ENCODE measurements around the gene HOXB6.

Gene HOXB6

GRCh38 chr17:48604770-48605329 lies at the start of gene HOXB6:
TSS of gene HOXB6 (minus strand) at chr17:48604986. CDS start at chr17:48598150, 6,836 bp downstream.
- peaks cover 5% of the 10 kb centered on the region for H3K27me3 ChIP-seq (ENCODE audit: control insufficient read depth, insufficient read depth, low read length)
- H3K36me3 ChIP-seq (ENCODE audit: control insufficient read depth, insufficient read depth, low read length) = no peaks in the 10 kb centered on the region
- H3K9ac ChIP-seq (ENCODE audit: low read length) = peak within 1 kb of the TSS; percentile 10
- H3K4me1 ChIP-seq (ENCODE audit: control insufficient read depth, insufficient read depth, low read length) = peaks cover 18% of the 10 kb centered on the region
- peak within 1 kb of the TSS; percentile 53 for H3K4me3 ChIP-seq (ENCODE audit: low read length)
- peak within 1 kb of the TSS; percentile 61 for H3K27ac ChIP-seq (ENCODE audit: low read depth, low read length)

- Histone ChIP-seq H3K4me1 (ENCODE audit: control insufficient read depth, insufficient read depth, low read length) (no peaks in the 10 kb centered on the region), H3K27ac (ENCODE audit: low read depth, low read length) (no peak overlapping the region), H3K27me3 (ENCODE audit: control insufficient read depth, insufficient read depth, low read length) (peaks cover 12% of the 10 kb centered on the region), H3K9ac (ENCODE audit: low read length) (no peak overlapping the region), H3K4me3 (ENCODE audit: low read length) (no peak overlapping the region), H3K36me3 (ENCODE audit: control insufficient read depth, insufficient read depth, low read length) (no peaks in the 10 kb centered on the region)
Measured at GRCh38 chr17:48649741-48650140, 45.0 kb upstream of the HOXB6 start.

- Histone ChIP-seq H3K9ac (ENCODE audit: low read length) (no peak overlapping the region), H3K27ac (ENCODE audit: low read depth, low read length) (no peak overlapping the region), H3K36me3 (ENCODE audit: control insufficient read depth, insufficient read depth, low read length) (no peaks in the 10 kb centered on the region), H3K4me3 (ENCODE audit: low read length) (peak overlapping the region; percentile 67), H3K4me1 (ENCODE audit: control insufficient read depth, insufficient read depth, low read length) (no peaks in the 10 kb centered on the region), H3K27me3 (ENCODE audit: control insufficient read depth, insufficient read depth, low read length) (peaks cover 12% of the 10 kb centered on the region)
Measured at GRCh38 chr17:48647963-48648245, 43.1 kb upstream of the HOXB6 start.

GRCh38 chr17:48647103-48647962 lies 42.5 kb upstream of the HOXB6 start:
- Histone ChIP-seq H3K4me3 (ENCODE audit: low read length) (peak overlapping the region; percentile 67), H3K27me3 (ENCODE audit: control insufficient read depth, insufficient read depth, low read length) (peaks cover 18% of the 10 kb centered on the region), H3K4me1 (ENCODE audit: control insufficient read depth, insufficient read depth, low read length) (no peaks in the 10 kb centered on the region), H3K36me3 (ENCODE audit: control insufficient read depth, insufficient read depth, low read length) (no peaks in the 10 kb centered on the region), H3K27ac (ENCODE audit: low read depth, low read length) (no peak overlapping the region), H3K9ac (ENCODE audit: low read length) (peak overlapping the region; percentile 2)

GRCh38 chr17:48646183-48647102 lies 41.7 kb upstream of the HOXB6 start:
- Histone ChIP-seq H3K27me3 (ENCODE audit: control insufficient read depth, insufficient read depth, low read length) (peaks cover 26% of the 10 kb centered on the region), H3K9ac (ENCODE audit: low read length) (peak overlapping the region; percentile 33), H3K36me3 (ENCODE audit: control insufficient read depth, insufficient read depth, low read length) (no peaks in the 10 kb centered on the region), H3K4me1 (ENCODE audit: control insufficient read depth, insufficient read depth, low read length) (no peaks in the 10 kb centered on the region), H3K4me3 (ENCODE audit: low read length) (peak overlapping the region; percentile 64), H3K27ac (ENCODE audit: low read depth, low read length) (no peak overlapping the region)

GRCh38 chr17:48645639-48646182 lies 40.9 kb upstream of the HOXB6 start:
- Histone ChIP-seq H3K9ac (ENCODE audit: low read length) (peak overlapping the region; percentile 33), H3K4me1 (ENCODE audit: control insufficient read depth, insufficient read depth, low read length) (no peaks in the 10 kb centered on the region), H3K27me3 (ENCODE audit: control insufficient read depth, insufficient read depth, low read length) (peaks cover 29% of the 10 kb centered on the region), H3K27ac (ENCODE audit: low read depth, low read length) (no peak overlapping the region), H3K36me3 (ENCODE audit: control insufficient read depth, insufficient read depth, low read length) (no peaks in the 10 kb centered on the region), H3K4me3 (ENCODE audit: low read length) (peak overlapping the region; percentile 64)

- no peak overlapping the region for H3K9ac ChIP-seq (ENCODE audit: low read length)
Measured at GRCh38 chr17:48644910-48645557, 40.2 kb upstream of the HOXB6 start.

GRCh38 chr17:48644159-48644558 lies 39.4 kb upstream of the HOXB6 start:
- Histone ChIP-seq H3K27me3 (ENCODE audit: control insufficient read depth, insufficient read depth, low read length) (peaks cover 29% of the 10 kb centered on the region), H3K4me3 (ENCODE audit: low read length) (no peak overlapping the region), H3K9ac (ENCODE audit: low read length) (no peak overlapping the region), H3K4me1 (ENCODE audit: control insufficient read depth, insufficient read depth, low read length) (no peaks in the 10 kb centered on the region), H3K27ac (ENCODE audit: low read depth, low read length) (no peak overlapping the region), H3K36me3 (ENCODE audit: control insufficient read depth, insufficient read depth, low read length) (no peaks in the 10 kb centered on the region)

More at GRCh38 chr17:48644910-48645557, 40.2 kb upstream of the HOXB6 start:
- H3K27ac ChIP-seq (ENCODE audit: low read depth, low read length) = no peak overlapping the region
- no peaks in the 10 kb centered on the region for H3K36me3 ChIP-seq (ENCODE audit: control insufficient read depth, insufficient read depth, low read length)
- H3K4me1 ChIP-seq (ENCODE audit: control insufficient read depth, insufficient read depth, low read length) = no peaks in the 10 kb centered on the region
- H3K4me3 ChIP-seq (ENCODE audit: low read length) = peak overlapping the region; percentile 64
- H3K27me3 ChIP-seq (ENCODE audit: control insufficient read depth, insufficient read depth, low read length) = peaks cover 27% of the 10 kb centered on the region

- Histone ChIP-seq H3K36me3 (ENCODE audit: control insufficient read depth, insufficient read depth, low read length) (no peaks in the 10 kb centered on the region), H3K27ac (ENCODE audit: low read depth, low read length) (no peak overlapping the region), H3K4me1 (ENCODE audit: control insufficient read depth, insufficient read depth, low read length) (no peaks in the 10 kb centered on the region), H3K4me3 (ENCODE audit: low read length) (peak overlapping the region; percentile 24), H3K27me3 (ENCODE audit: control insufficient read depth, insufficient read depth, low read length) (peaks cover 30% of the 10 kb centered on the region), H3K9ac (ENCODE audit: low read length) (no peak overlapping the region)
Measured at GRCh38 chr17:48643697-48644012, 38.9 kb upstream of the HOXB6 start.

GRCh38 chr17:48642843-48643696 lies 38.3 kb upstream of the HOXB6 start:
- H3K27me3 ChIP-seq (ENCODE audit: control insufficient read depth, insufficient read depth, low read length) = peaks cover 30% of the 10 kb centered on the region
- no peak overlapping the region for H3K9ac ChIP-seq (ENCODE audit: low read length)
- peak overlapping the region; percentile 52 for H3K4me3 ChIP-seq (ENCODE audit: low read length)
- no peaks in the 10 kb centered on the region for H3K36me3 ChIP-seq (ENCODE audit: control insufficient read depth, insufficient read depth, low read length)
- H3K4me1 ChIP-seq (ENCODE audit: control insufficient read depth, insufficient read depth, low read length) = no peaks in the 10 kb centered on the region
- H3K27ac ChIP-seq (ENCODE audit: low read depth, low read length) = no peak overlapping the region

GRCh38 chr17:48642059-48642842 lies 37.5 kb upstream of the HOXB6 start:
- Histone ChIP-seq H3K4me3 (ENCODE audit: low read length) (peak overlapping the region; percentile 52), H3K9ac (ENCODE audit: low read length) (no peak overlapping the region), H3K27ac (ENCODE audit: low read depth, low read length) (no peak overlapping the region), H3K4me1 (ENCODE audit: control insufficient read depth, insufficient read depth, low read length) (no peaks in the 10 kb centered on the region), H3K36me3 (ENCODE audit: control insufficient read depth, insufficient read depth, low read length) (no peaks in the 10 kb centered on the region), H3K27me3 (ENCODE audit: control insufficient read depth, insufficient read depth, low read length) (peaks cover 30% of the 10 kb centered on the region)

Data from rectal smooth muscle tissue (tissue), 1 donor.